Adrenal gland (tissue), 12 donors: ENCODE data around the gene TNS1. TPM values are rescaled to one million over a fixed set of nuclear protein-coding genes. Genes with fewer than 3 reads are reported as not detected.

ENCODE experiments used
- DNase-seq, 7 donors: peaks; one replicate each; pipeline ENCODE4 v3.0.0-alpha.2; 2019 to 2020
- H3K27ac ChIP-seq, 5 donors: fragments of 200-600 bp; sonication (generic) in 4 of 5; 1 replicate in 3 of 5; 2 replicates in 2 of 5; pipeline versions ENCODE4 v1.5.1 to v1.8.0; 2016 to 2020; ENCODE audit warnings: mild to moderate bottlenecking in 1 of 5
- H3K27me3 ChIP-seq: fragments of 200-600 bp; 2 replicates; pipeline ENCODE4 v1.8.0; 2021
- H3K36me3 ChIP-seq, 2 donors: fragments of 200-600 bp; replicated peaks in 1 of 2; 1 replicate in 1 of 2; 2 replicates in 1 of 2; pipeline versions ENCODE4 v1.5.1 to v1.8.0; 2018 to 2022
- H3K4me1 ChIP-seq, 2 donors: fragments of 200-600 bp; replicated peaks in 1 of 2; 1 replicate in 1 of 2; 2 replicates in 1 of 2; pipeline versions ENCODE4 v1.5.1 to v1.8.0; 2018 to 2021
- H3K4me3 ChIP-seq, 4 donors: fragments of 200-600 bp; sonication (generic) in 3 of 4; one replicate each; pipeline ENCODE4 v1.5.1; 2016 to 2018
- H3K9me3 ChIP-seq, 3 donors: fragments of 200-600 bp; sonication (generic) in 1 of 3; replicated peaks in 1 of 3; 1 replicate in 2 of 3; 2 replicates in 1 of 3; pipeline versions ENCODE4 v1.5.1 to v1.8.0; 2016 to 2021
- CTCF ChIP-seq, 6 experiments: fragments of 450-650 bp in 4 of 6; fragments of 200-600 bp in 2 of 6; sonication (generic) in 1 of 6; IDR thresholded peaks; 1 replicate in 5 of 6; 2 replicates in 1 of 6; pipeline versions ENCODE4 v1.5.1 to v1.8.0; 2016 to 2021; ENCODE audit warnings: antibody characterized with exemption in 6 of 6, mild to moderate bottlenecking in 2 of 6, moderate library complexity in 1 of 6
- POLR2A ChIP-seq, 2 donors: fragments of 450-650 bp; IDR thresholded peaks; one replicate each; pipeline ENCODE4 v1.6.1; 2017; ENCODE audit warnings: antibody characterized with exemption in 2 of 2, mild to moderate bottlenecking in 2 of 2, moderate library complexity in 1 of 2
- WGBS, 4 donors: extraction: QIAGEN DNeasy Blood & Tissue Kit in 2 of 4; methylation state at CpG; one replicate each; pipeline versions ENCODE4 v1.1.5 to v1.1.7; 2013 to 2017; 5-methylcytosine and 5-hydroxymethylcytosine counted together
- intact Hi-C, 2 donors: fragments of 100-400 bp; cut with DNase I; formaldehyde crosslinking; loops; one replicate each; pipeline versions ENCODE4 v1.14.1 to v1.15.0; 2022 to 2023
- polyA plus RNA-seq, 3 donors: library from polyadenylated mRNA; stranded (reverse); fragments of 200-250 nt in 2 of 3; fragments of 350-450 nt in 1 of 3; fragmentation: Illumina TruSeq in 1 of 3; extraction: RNeasy Lipid Tissue Mini Kit (QIAGEN cat#74804) in 1 of 3; gene quantifications; one replicate each; pipeline ENCODE4 v1.2.3, GENCODE V29; 2013 to 2014
- total RNA-seq, 9 donors: library from RNA; depleted of rRNA in 4 of 9; stranded (reverse); fragments of >200 nt in 4 of 9; fragments of 120-200 nt in 1 of 9; fragmentation: NEBNext Ultra II Directional in 1 of 9; extraction: Animal tissue kit (Norgen Biotek cat#: 25700) in 1 of 9; gene quantifications; one replicate each; pipeline versions ENCODE4 v1.1.0 to v1.2.4, GENCODE V29; 2013 to 2023
- donor health status: healthy with polysubstance abuse.
- donor health status: Bipolar disorder and iron deficiency.
- donor health status: DM: yes; HTN: yes; CAD: no.
- donor health status: DM: no; HTN: no; CAD: no.
- donor health status: DM: no; HTN: no; CAD: no.
- donor health status: DM: yes; HTN: yes; CAD: no.

The TNS1 gene
- total and polyA plus RNA-seq, 12 donors: 34.1 to 341 (median 252) TPM

DNA sequence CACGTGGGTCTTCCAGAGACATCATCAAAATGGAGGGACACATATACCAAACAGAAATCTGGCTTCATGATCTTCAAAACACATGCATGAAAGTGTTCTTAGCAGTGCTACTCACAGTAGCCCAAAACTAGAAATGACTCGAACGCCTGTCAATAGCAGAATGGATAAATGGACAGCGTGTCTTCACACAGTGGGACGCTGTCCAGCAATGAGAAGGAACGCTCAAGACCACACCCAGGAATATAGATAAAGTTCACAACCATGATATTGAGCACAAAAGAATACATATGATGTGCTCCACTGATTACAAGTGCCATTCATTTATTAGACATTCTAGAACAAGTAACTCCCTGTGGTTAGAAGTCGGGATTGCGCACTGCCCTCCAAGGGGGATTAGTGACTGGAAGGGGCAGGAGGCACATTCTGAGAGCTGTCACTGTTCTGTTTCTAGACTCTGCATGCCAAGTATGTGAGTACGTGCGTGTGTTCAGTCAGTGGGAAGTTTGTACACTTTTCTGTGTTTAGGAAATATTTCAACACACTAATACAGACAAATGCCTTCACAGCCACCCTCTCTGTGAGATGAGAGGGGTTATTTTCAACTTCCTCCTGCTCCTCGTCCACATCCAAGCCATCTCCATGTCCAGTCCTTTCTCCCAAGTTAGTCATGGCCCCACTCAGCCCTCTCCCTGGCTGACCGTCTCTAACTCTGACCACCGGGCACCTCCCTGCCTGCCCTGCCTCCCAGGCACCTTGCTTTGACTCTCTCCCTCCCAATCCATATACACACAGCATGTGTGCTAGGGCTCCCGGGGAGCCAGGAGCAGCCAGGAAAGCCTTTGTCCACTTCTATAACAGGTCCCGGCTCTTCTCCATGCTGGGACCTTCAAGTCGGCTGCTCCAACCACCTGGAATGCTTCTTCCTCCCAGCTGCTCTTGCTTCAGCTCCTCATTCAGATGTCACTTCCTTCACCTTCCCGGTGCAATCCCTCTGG is 26.9 kb upstream of the TNS1 start:
- 85 to 96% (median 86%) methylated on average over 17 of the region's 17 CpGs for WGBS, 4 donors
- intact Hi-C loops: loop anchor here in 1 of 2 donors (5.0 kb wide), 1 partner anchor 242 kb away; no protein-coding TSS in a partner anchor
- no peaks in the 10 kb centered on the region for H3K27me3 ChIP-seq
- no peaks in the 10 kb centered on the region for H3K9me3 ChIP-seq
- TF ChIP-seq CTCF (IDR thresholded peaks at IDR 0.05) (no peak), POLR2A (IDR thresholded peaks at IDR 0.05) (no peak)
- no peaks in the 10 kb centered on the region for H3K36me3 ChIP-seq
- no peak overlapping the region for H3K27ac ChIP-seq
- H3K4me1 ChIP-seq: peaks cover 0 to 4% of the 10 kb centered on the region in 2 donors
- peak in 2 of 7 donors; percentile 6 to 16 for DNase-seq
- H3K4me3 ChIP-seq: no peak overlapping the region

GRCh38 chr2:218028562-218029348 is 26.0 kb upstream of the TNS1 start:
- TF ChIP-seq POLR2A (IDR thresholded peaks at IDR 0.05) (no peak), CTCF (IDR thresholded peaks at IDR 0.05) (no peak)
- WGBS, 4 donors: 69 to 80% (median 71%) methylated on average over 1 to 6 of the region's 6 CpGs
- intact Hi-C loops: no loop called here
- Histone ChIP-seq H3K9me3 (no peaks in the 10 kb centered on the region), H3K4me3 (no peak overlapping the region), H3K27ac (no peak overlapping the region), H3K4me1 (no peaks in the 10 kb centered on the region), H3K36me3 (no peaks in the 10 kb centered on the region), H3K27me3 (no peaks in the 10 kb centered on the region)
- peak in 2 of 7 donors; percentile 7 to 15 for DNase-seq

DNA sequence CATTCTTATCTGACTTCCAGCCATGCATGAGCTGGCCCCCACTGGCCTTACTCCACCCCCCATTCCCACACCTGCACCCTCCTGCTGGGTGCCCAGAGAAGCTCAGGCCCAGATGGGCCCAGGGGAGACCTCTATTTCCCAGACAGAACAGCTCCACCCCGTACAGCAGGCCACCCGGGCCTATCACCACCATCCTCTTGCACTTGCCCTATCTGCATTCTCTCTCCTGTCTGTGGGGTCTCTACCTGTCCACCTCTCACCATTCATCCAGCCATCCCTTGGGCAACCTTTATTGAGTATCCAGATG is 25.3 kb upstream of the TNS1 start:
- DNase-seq: peak in 3 of 7 donors; percentile 5 to 38 (median 8)
- no peaks in the 10 kb centered on the region for H3K36me3 ChIP-seq
- 91 to 100% (median 95%) methylated on average over 2 of the region's 2 CpGs for WGBS, 4 donors

More for the DNA sequence above, 25.3 kb upstream of the TNS1 start:
- TF ChIP-seq POLR2A (IDR thresholded peaks at IDR 0.05) (no peak), CTCF (IDR thresholded peaks at IDR 0.05) (no peak)
- Histone ChIP-seq H3K27me3 (no peaks in the 10 kb centered on the region), H3K9me3 (no peaks in the 10 kb centered on the region), H3K4me1 (no peaks in the 10 kb centered on the region), H3K4me3 (no peak overlapping the region), H3K27ac (no peak overlapping the region)
- intact Hi-C loops: no loop called here
